ENCODE data around the gene APAF1.

Gene APAF1

GRCh38 chr12:98644433-98644711 is 718 bp upstream of the APAF1 start:
- Mint-ChIP-seq H3K9me3 (no peaks in the 10 kb centered on the region), H3K27me3 (no peaks in the 10 kb centered on the region), H3K27ac (peak overlapping the region; percentile 90), H3K36me3 (ENCODE audit: low read depth) (peaks cover 33% of the 10 kb centered on the region), H3K4me3 (peak overlapping the region; percentile 88), H3K4me1 (ENCODE audit: low read depth) (peaks cover 33% of the 10 kb centered on the region)
- intact Hi-C loops (cut with micrococcal nuclease), result loop anchor here (2.0 kb wide), 1 partner anchor 38 kb away; no protein-coding TSS in a partner anchor

GRCh38 chr12:98645572-98646067 is 530 bp downstream of the APAF1 start:
- no peaks in the 10 kb centered on the region for H3K27me3 Mint-ChIP-seq
- peak overlapping the region; percentile 88 for H3K4me3 Mint-ChIP-seq
- peak overlapping the region; percentile 90 for H3K27ac Mint-ChIP-seq
- no peaks in the 10 kb centered on the region for H3K9me3 Mint-ChIP-seq
- peaks cover 30% of the 10 kb centered on the region for H3K4me1 Mint-ChIP-seq (ENCODE audit: low read depth)
- peaks cover 45% of the 10 kb centered on the region for H3K36me3 Mint-ChIP-seq (ENCODE audit: low read depth)
- intact Hi-C loops (cut with micrococcal nuclease), result loop anchor here (1.0 to 2.0 kb wide), 2 partner anchors 39 to 52 kb away; partner anchors contain the start of gene SLC25A3

- Mint-ChIP-seq H3K27me3 (no peaks in the 10 kb centered on the region), H3K4me1 (ENCODE audit: low read depth) (peaks cover 28% of the 10 kb centered on the region), H3K27ac (peak overlapping the region; percentile 90), H3K4me3 (peak overlapping the region; percentile 88), H3K9me3 (no peaks in the 10 kb centered on the region), H3K36me3 (ENCODE audit: low read depth) (peaks cover 54% of the 10 kb centered on the region)
- intact Hi-C loops (cut with micrococcal nuclease), result no loop called here
Measured at GRCh38 chr12:98646294-98647090, 1.4 kb downstream of the APAF1 start.

GRCh38 chr12:98651328-98651727 is 6.2 kb downstream of the APAF1 start:
- intact Hi-C loops (cut with micrococcal nuclease), result no loop called here
- no peak overlapping the region for H3K4me3 Mint-ChIP-seq
- no peaks in the 10 kb centered on the region for H3K9me3 Mint-ChIP-seq
- H3K27ac Mint-ChIP-seq, result no peak overlapping the region
- H3K27me3 Mint-ChIP-seq, result no peaks in the 10 kb centered on the region
- H3K4me1 Mint-ChIP-seq (ENCODE audit: low read depth), result peaks cover 19% of the 10 kb centered on the region
- H3K36me3 Mint-ChIP-seq (ENCODE audit: low read depth), result peaks cover 65% of the 10 kb centered on the region

GRCh38 chr12:98653866-98654493 is 8.9 kb downstream of the APAF1 start:
- no peaks in the 10 kb centered on the region for H3K9me3 Mint-ChIP-seq
- peaks cover 15% of the 10 kb centered on the region for H3K4me1 Mint-ChIP-seq (ENCODE audit: low read depth)
- H3K4me3 Mint-ChIP-seq, result no peak overlapping the region
- no peaks in the 10 kb centered on the region for H3K27me3 Mint-ChIP-seq
- peaks cover 73% of the 10 kb centered on the region for H3K36me3 Mint-ChIP-seq (ENCODE audit: low read depth)
- H3K27ac Mint-ChIP-seq, result no peak overlapping the region
- intact Hi-C loops (cut with micrococcal nuclease), result loop anchor here (2.0 kb wide), 2 partner anchors 47 to 87 kb away; no protein-coding TSS in a partner anchor

- intact Hi-C loops (cut with micrococcal nuclease), result no loop called here
- Mint-ChIP-seq H3K9me3 (no peaks in the 10 kb centered on the region), H3K36me3 (ENCODE audit: low read depth) (peaks cover 73% of the 10 kb centered on the region), H3K4me1 (ENCODE audit: low read depth) (peaks cover 10% of the 10 kb centered on the region), H3K4me3 (no peak overlapping the region), H3K27me3 (no peaks in the 10 kb centered on the region), H3K27ac (no peak overlapping the region)
Measured at GRCh38 chr12:98656289-98657101, 11.4 kb downstream of the APAF1 start.

GRCh38 chr12:98660521-98660920 is 15.4 kb downstream of the APAF1 start:
- H3K9me3 Mint-ChIP-seq, result no peaks in the 10 kb centered on the region
- H3K4me1 Mint-ChIP-seq (ENCODE audit: low read depth), result peaks cover 10% of the 10 kb centered on the region
- H3K27me3 Mint-ChIP-seq, result no peaks in the 10 kb centered on the region
- no peak overlapping the region for H3K27ac Mint-ChIP-seq
- peaks cover 91% of the 10 kb centered on the region for H3K36me3 Mint-ChIP-seq (ENCODE audit: low read depth)
- intact Hi-C loops (cut with micrococcal nuclease), result no loop called here
- no peak overlapping the region for H3K4me3 Mint-ChIP-seq

GRCh38 chr12:98669751-98670150 is 24.7 kb downstream of the APAF1 start:
- Mint-ChIP-seq H3K36me3 (ENCODE audit: low read depth) (peaks cover 92% of the 10 kb centered on the region), H3K9me3 (no peaks in the 10 kb centered on the region), H3K27me3 (no peaks in the 10 kb centered on the region), H3K4me3 (no peak overlapping the region), H3K27ac (no peak overlapping the region), H3K4me1 (ENCODE audit: low read depth) (no peaks in the 10 kb centered on the region)
- intact Hi-C loops (cut with micrococcal nuclease), result no loop called here

- H3K27me3 Mint-ChIP-seq, result no peaks in the 10 kb centered on the region
- no peak overlapping the region for H3K4me3 Mint-ChIP-seq
- no peak overlapping the region for H3K27ac Mint-ChIP-seq
- intact Hi-C loops (cut with micrococcal nuclease), result no loop called here
- no peaks in the 10 kb centered on the region for H3K4me1 Mint-ChIP-seq (ENCODE audit: low read depth)
- no peaks in the 10 kb centered on the region for H3K9me3 Mint-ChIP-seq
- peaks cover 85% of the 10 kb centered on the region for H3K36me3 Mint-ChIP-seq (ENCODE audit: low read depth)
Measured at GRCh38 chr12:98671459-98671858, 26.4 kb downstream of the APAF1 start.

- H3K9me3 Mint-ChIP-seq, result no peaks in the 10 kb centered on the region
- no peaks in the 10 kb centered on the region for H3K4me1 Mint-ChIP-seq (ENCODE audit: low read depth)
- no peaks in the 10 kb centered on the region for H3K27me3 Mint-ChIP-seq
- no peak overlapping the region for H3K27ac Mint-ChIP-seq
- H3K36me3 Mint-ChIP-seq (ENCODE audit: low read depth), result peaks cover 87% of the 10 kb centered on the region
- H3K4me3 Mint-ChIP-seq, result no peak overlapping the region
- intact Hi-C loops (cut with micrococcal nuclease), result no loop called here
Measured at GRCh38 chr12:98674841-98675240, 29.8 kb downstream of the APAF1 start.

- Mint-ChIP-seq H3K9me3 (no peaks in the 10 kb centered on the region), H3K4me3 (no peak overlapping the region), H3K36me3 (ENCODE audit: low read depth) (peaks cover 90% of the 10 kb centered on the region), H3K27me3 (no peaks in the 10 kb centered on the region), H3K4me1 (ENCODE audit: low read depth) (no peaks in the 10 kb centered on the region), H3K27ac (no peak overlapping the region)
- intact Hi-C loops (cut with micrococcal nuclease), result no loop called here
Measured at GRCh38 chr12:98678236-98678945, 33.3 kb downstream of the APAF1 start.

GRCh38 chr12:98678946-98679610 is 34.0 kb downstream of the APAF1 start:
- H3K27ac Mint-ChIP-seq, result no peak overlapping the region
- H3K4me3 Mint-ChIP-seq, result no peak overlapping the region
- H3K9me3 Mint-ChIP-seq, result no peaks in the 10 kb centered on the region
- H3K27me3 Mint-ChIP-seq, result no peaks in the 10 kb centered on the region
- H3K4me1 Mint-ChIP-seq (ENCODE audit: low read depth), result no peaks in the 10 kb centered on the region
- H3K36me3 Mint-ChIP-seq (ENCODE audit: low read depth), result peaks cover 90% of the 10 kb centered on the region
- intact Hi-C loops (cut with micrococcal nuclease), result no loop called here

- Mint-ChIP-seq H3K9me3 (no peaks in the 10 kb centered on the region), H3K4me1 (ENCODE audit: low read depth) (no peaks in the 10 kb centered on the region), H3K27me3 (no peaks in the 10 kb centered on the region), H3K36me3 (ENCODE audit: low read depth) (peaks cover 90% of the 10 kb centered on the region), H3K27ac (no peak overlapping the region), H3K4me3 (no peak overlapping the region)
- intact Hi-C loops (cut with micrococcal nuclease), result no loop called here
Measured at GRCh38 chr12:98679611-98680005, 34.5 kb downstream of the APAF1 start.
